Adrenal gland (tissue), 12 donors: ENCODE results near the gene NPTXR. TPM values are rescaled to one million over a fixed set of nuclear protein-coding genes. Genes with fewer than 3 reads are reported as not detected.

ENCODE experiments used
- DNase-seq, 7 donors: peaks; one replicate each; pipeline ENCODE4 v3.0.0-alpha.2; 2019 to 2020
- H3K27ac ChIP-seq, 5 donors: fragments of 200-600 bp; sonication (generic) in 4 of 5; 1 replicate in 3 of 5; 2 replicates in 2 of 5; pipeline versions ENCODE4 v1.5.1 to v1.8.0; 2016 to 2020; ENCODE audit warnings: mild to moderate bottlenecking in 1 of 5
- H3K27me3 ChIP-seq: fragments of 200-600 bp; 2 replicates; pipeline ENCODE4 v1.8.0; 2021
- H3K36me3 ChIP-seq, 2 donors: fragments of 200-600 bp; replicated peaks in 1 of 2; 1 replicate in 1 of 2; 2 replicates in 1 of 2; pipeline versions ENCODE4 v1.5.1 to v1.8.0; 2018 to 2022
- H3K4me1 ChIP-seq, 2 donors: fragments of 200-600 bp; replicated peaks in 1 of 2; 1 replicate in 1 of 2; 2 replicates in 1 of 2; pipeline versions ENCODE4 v1.5.1 to v1.8.0; 2018 to 2021
- H3K4me3 ChIP-seq, 4 donors: fragments of 200-600 bp; sonication (generic) in 3 of 4; one replicate each; pipeline ENCODE4 v1.5.1; 2016 to 2018
- H3K9me3 ChIP-seq, 3 donors: fragments of 200-600 bp; sonication (generic) in 1 of 3; replicated peaks in 1 of 3; 1 replicate in 2 of 3; 2 replicates in 1 of 3; pipeline versions ENCODE4 v1.5.1 to v1.8.0; 2016 to 2021
- POLR2A ChIP-seq, 2 donors: fragments of 450-650 bp; IDR thresholded peaks; one replicate each; pipeline ENCODE4 v1.6.1; 2017; ENCODE audit warnings: antibody characterized with exemption in 2 of 2, mild to moderate bottlenecking in 2 of 2, moderate library complexity in 1 of 2
- WGBS, 4 donors: extraction: QIAGEN DNeasy Blood & Tissue Kit in 2 of 4; methylation state at CpG; one replicate each; pipeline versions ENCODE4 v1.1.5 to v1.1.7; 2013 to 2017; 5-methylcytosine and 5-hydroxymethylcytosine counted together
- intact Hi-C, 2 donors: fragments of 100-400 bp; cut with DNase I; formaldehyde crosslinking; loops; one replicate each; pipeline versions ENCODE4 v1.14.1 to v1.15.0; 2022 to 2023
- polyA plus RNA-seq, 3 donors: library from polyadenylated mRNA; stranded (reverse); fragments of 200-250 nt in 2 of 3; fragments of 350-450 nt in 1 of 3; fragmentation: Illumina TruSeq in 1 of 3; extraction: RNeasy Lipid Tissue Mini Kit (QIAGEN cat#74804) in 1 of 3; gene quantifications; one replicate each; pipeline ENCODE4 v1.2.3, GENCODE V29; 2013 to 2014
- total RNA-seq, 9 donors: library from RNA; depleted of rRNA in 4 of 9; stranded (reverse); fragments of >200 nt in 4 of 9; fragments of 120-200 nt in 1 of 9; fragmentation: NEBNext Ultra II Directional in 1 of 9; extraction: Animal tissue kit (Norgen Biotek cat#: 25700) in 1 of 9; gene quantifications; one replicate each; pipeline versions ENCODE4 v1.1.0 to v1.2.4, GENCODE V29; 2013 to 2023
- TF ChIP-seq, protein P1 (sequence below), 6 experiments: fragments of 450-650 bp in 4 of 6; fragments of 200-600 bp in 2 of 6; sonication (generic) in 1 of 6; IDR thresholded peaks; 1 replicate in 5 of 6; 2 replicates in 1 of 6; pipeline versions ENCODE4 v1.5.1 to v1.8.0; 2016 to 2021; ENCODE audit warnings: antibody characterized with exemption in 6 of 6, mild to moderate bottlenecking in 2 of 6, moderate library complexity in 1 of 6
- donor health status: healthy with polysubstance abuse.
- donor health status: Bipolar disorder and iron deficiency.
- donor health status: DM: yes; HTN: yes; CAD: no.
- donor health status: DM: no; HTN: no; CAD: no.
- donor health status: DM: no; HTN: no; CAD: no.
- donor health status: DM: yes; HTN: yes; CAD: no.

NPTXR gene
- total and polyA plus RNA-seq, 12 donors: 1.2 to 26.9 (median 10.5) TPM

DNA sequence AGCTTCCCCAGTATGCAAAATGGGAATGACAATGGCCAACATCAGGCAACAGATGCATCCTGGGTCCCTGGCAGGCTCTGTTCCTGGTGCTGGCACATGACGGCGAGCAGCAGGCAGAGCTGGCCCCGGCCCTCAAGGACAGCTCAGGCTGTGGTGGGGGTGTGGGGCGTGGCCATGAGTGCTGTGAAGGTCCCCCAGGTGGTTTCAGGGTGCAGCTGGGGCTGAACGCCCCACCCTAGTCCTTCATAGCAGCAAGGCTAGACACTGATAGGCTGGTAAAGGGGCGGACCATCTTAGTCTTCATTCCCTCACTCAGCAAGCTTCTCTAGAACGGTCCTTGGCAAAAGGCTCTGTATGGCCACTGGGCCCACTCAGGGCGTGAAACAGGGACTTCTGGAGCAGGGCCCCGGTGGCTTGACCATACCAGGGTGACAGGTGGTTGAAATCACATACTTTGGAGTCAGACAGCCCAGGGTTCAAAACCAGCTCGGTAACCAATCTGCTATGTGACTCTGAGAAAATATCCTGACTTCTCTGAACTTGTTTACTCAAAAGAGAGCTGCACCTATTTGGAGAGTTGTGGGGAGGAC is 15.1 kb downstream of the NPTXR start:
- no peaks in the 10 kb centered on the region for H3K4me1 ChIP-seq
- 70 to 88% (median 85%) methylated on average over 4 to 10 of the region's 10 CpGs for WGBS, 4 donors
- H3K27me3 ChIP-seq: no peaks in the 10 kb centered on the region
- no peaks in the 10 kb centered on the region for H3K36me3 ChIP-seq
- no peak overlapping the region for H3K4me3 ChIP-seq
- no peak overlapping the region for H3K27ac ChIP-seq
- TF ChIP-seq, protein P1, sequence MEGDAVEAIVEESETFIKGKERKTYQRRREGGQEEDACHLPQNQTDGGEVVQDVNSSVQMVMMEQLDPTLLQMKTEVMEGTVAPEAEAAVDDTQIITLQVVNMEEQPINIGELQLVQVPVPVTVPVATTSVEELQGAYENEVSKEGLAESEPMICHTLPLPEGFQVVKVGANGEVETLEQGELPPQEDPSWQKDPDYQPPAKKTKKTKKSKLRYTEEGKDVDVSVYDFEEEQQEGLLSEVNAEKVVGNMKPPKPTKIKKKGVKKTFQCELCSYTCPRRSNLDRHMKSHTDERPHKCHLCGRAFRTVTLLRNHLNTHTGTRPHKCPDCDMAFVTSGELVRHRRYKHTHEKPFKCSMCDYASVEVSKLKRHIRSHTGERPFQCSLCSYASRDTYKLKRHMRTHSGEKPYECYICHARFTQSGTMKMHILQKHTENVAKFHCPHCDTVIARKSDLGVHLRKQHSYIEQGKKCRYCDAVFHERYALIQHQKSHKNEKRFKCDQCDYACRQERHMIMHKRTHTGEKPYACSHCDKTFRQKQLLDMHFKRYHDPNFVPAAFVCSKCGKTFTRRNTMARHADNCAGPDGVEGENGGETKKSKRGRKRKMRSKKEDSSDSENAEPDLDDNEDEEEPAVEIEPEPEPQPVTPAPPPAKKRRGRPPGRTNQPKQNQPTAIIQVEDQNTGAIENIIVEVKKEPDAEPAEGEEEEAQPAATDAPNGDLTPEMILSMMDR (IDR thresholded peaks at IDR 0.05): no peak
- no peak for TF ChIP-seq POLR2A (IDR thresholded peaks at IDR 0.05)
- no peak for DNase-seq
- H3K9me3 ChIP-seq: no peaks in the 10 kb centered on the region
- intact Hi-C loops: no loop called here

DNA sequence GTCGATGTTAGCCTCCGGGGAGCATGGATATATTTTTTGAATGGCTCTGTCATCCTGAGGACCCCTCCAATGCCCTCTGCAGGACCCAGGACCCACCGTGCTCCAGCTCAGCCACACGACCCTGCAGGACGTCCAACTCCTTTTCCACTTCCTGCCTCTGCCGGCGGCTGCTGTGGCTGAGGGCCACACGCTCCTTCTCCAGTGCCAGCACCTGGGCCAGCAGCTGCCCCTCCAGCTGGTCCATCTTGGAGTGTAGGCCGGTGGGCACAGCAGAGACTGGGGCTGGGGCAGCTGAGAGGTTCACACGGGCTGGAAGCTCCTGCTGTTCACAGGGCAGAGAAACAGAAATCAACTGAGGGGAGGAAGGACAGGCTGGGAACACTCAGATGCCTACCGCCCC is 15.6 kb downstream of the NPTXR start:
- intact Hi-C loops: no loop called here
- H3K9me3 ChIP-seq: no peaks in the 10 kb centered on the region
- H3K36me3 ChIP-seq: no peaks in the 10 kb centered on the region
- no peak for DNase-seq
- H3K27ac ChIP-seq: no peak overlapping the region
- H3K4me3 ChIP-seq: no peak overlapping the region
- H3K4me1 ChIP-seq: no peaks in the 10 kb centered on the region
- no peaks in the 10 kb centered on the region for H3K27me3 ChIP-seq
- WGBS, 4 donors: 76 to 87% (median 81%) methylated on average over 10 to 11 of the region's 11 CpGs
- TF ChIP-seq, protein P1 (IDR thresholded peaks at IDR 0.05): no peak
- no peak for TF ChIP-seq POLR2A (IDR thresholded peaks at IDR 0.05)

DNA sequence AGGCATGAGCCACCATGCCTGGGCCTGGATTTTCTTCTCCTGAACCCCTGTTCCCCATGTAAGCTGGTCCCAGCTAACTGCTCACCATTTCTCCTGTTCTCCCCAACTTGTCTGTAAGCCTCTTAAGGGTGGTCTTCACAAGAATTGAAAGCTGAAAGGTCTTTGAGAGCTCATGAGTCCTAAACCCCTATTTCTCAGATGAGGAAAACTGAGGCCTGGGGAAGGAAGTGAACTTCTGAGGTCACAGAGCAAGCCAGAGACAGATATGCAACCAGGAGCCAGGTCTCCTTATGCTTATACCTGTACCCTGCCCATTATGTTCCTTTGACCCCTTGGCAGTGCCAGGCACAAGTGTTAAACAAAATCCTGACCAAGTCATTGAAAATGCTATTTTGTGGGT is 16.3 kb downstream of the NPTXR start:
- DNase-seq: no peak
- no peaks in the 10 kb centered on the region for H3K4me1 ChIP-seq
- no peak for TF ChIP-seq POLR2A (IDR thresholded peaks at IDR 0.05)
- TF ChIP-seq, protein P1 (IDR thresholded peaks at IDR 0.05): no peak
- no peak overlapping the region for H3K27ac ChIP-seq
- intact Hi-C loops: no loop called here
- no peaks in the 10 kb centered on the region for H3K36me3 ChIP-seq
- H3K27me3 ChIP-seq: no peaks in the 10 kb centered on the region
- H3K4me3 ChIP-seq: no peak overlapping the region
- no peaks in the 10 kb centered on the region for H3K9me3 ChIP-seq

DNA sequence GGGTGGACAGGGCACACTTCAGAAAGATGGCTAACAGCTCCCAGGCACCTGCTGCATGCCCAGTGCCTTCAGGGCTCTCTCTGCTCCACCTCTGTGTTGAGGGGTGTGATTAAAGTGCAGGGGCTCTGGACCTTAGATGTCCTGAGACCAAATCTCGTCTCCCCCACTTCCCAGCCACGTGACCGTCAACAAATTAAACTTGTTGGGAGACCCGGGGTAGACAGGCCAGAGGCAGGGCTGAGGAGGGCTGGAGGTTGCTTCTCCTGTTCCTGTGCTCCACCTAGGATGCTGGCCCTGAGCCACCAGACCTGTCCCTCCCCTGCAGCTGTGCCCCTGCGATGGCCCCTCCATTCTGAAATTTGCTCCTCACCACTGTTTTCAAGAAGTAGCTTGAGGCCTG is 17.0 kb downstream of the NPTXR start:
- no peak for DNase-seq
- WGBS, 4 donors: 82 to 85% (median 83%) methylated on average over 5 of the region's 5 CpGs
- intact Hi-C loops: no loop called here
- no peak overlapping the region for H3K4me3 ChIP-seq
- H3K9me3 ChIP-seq: no peaks in the 10 kb centered on the region
- TF ChIP-seq POLR2A (IDR thresholded peaks at IDR 0.05): no peak
- TF ChIP-seq, protein P1 (IDR thresholded peaks at IDR 0.05): no peak
- no peaks in the 10 kb centered on the region for H3K4me1 ChIP-seq
- H3K36me3 ChIP-seq: no peaks in the 10 kb centered on the region
- H3K27ac ChIP-seq: no peak overlapping the region
- no peaks in the 10 kb centered on the region for H3K27me3 ChIP-seq
